ENCODE results near the gene PLPP4.

Gene PLPP4

DNA sequence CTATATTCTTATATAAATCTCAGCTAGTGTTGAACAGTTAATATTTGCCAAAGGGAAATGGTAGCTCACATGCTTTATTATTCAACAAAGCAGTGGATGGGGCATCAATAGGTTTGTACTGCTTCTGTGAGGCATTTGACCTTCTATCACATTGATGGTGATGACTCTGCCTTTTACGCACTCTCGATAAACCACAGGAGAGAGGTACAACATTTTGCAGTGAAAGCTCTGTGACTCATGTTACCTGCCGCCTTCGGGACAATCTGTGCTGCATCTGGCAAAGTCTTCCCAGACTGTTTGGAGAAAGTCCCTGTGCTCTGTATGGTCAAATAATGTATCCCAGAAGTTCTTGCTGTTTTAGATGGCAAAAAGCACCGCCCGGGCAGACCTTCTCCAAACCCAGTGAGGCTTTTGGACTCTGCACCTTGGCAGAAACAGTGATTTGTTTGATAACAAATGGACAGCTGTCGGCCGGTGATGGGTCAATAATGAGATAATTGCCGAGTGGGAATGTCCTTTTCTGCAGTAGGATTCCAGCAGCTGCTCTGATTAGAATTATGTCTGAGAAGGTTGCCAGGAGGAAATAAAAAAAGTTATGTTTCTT, 61.0 kb downstream of the PLPP4 start:
- no peak for DNase-seq (ENCODE audit: low spot score)

DNA sequence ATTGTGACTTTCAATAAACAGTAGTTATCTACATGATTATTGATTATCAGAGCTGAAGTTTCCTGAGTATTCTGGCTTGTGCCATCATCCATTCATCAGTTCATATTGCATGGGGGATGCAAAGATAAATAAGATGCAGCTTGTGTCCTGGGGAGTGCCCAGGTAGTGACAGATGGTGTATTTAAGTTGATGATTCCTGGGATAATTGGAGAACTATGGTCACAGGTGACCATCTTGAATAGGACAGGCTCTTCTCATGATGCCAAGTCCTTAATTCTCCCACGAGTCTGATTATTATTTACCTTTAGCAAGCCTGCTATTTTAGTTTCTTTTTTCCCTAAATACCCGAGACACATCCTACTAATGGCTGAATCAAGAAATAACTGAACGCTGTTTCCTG, 64.9 kb downstream of the PLPP4 start:
- DNase-seq (ENCODE audit: low spot score): no peak

DNA sequence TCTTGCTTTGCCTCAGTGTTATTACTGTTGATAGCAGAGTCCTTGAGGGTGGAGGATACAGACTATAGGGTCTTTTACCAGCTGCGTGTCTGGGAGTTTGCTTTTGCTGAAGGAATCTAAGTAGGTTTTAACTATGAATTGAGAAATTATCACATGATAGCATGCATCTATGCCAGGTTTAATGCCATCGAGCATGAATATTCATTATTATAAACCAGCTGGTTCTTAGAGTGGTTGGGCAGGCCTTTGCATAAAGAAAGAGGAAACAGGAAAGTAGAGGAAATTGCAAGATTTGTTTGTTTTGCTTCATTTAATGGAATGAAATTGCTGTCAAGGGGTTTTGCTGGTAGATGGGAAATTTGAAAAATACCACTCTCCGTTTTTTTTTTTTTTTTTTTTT, 70.7 kb downstream of the PLPP4 start:
- DNase-seq (ENCODE audit: low spot score): no peak

DNA sequence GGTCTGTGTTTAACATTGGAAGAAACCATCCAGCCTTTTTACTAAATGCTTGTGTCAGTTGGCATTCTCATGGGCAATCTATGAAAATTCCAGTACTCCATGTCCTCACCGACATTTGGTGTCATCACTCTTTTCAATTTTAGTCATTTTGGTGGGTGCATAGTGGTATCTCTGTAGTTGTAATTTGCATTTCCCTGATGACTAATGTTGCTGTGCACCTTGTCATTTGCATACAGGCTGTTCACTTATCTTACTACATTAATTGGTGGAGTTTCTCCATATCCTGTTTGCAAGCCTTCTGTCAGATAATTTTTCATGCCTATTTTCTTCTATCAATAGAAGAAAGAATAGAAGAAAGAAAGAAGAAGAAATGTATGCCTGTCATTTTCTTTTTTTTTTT, 73.7 kb downstream of the PLPP4 start:
- DNase-seq (ENCODE audit: low spot score): no peak

DNA sequence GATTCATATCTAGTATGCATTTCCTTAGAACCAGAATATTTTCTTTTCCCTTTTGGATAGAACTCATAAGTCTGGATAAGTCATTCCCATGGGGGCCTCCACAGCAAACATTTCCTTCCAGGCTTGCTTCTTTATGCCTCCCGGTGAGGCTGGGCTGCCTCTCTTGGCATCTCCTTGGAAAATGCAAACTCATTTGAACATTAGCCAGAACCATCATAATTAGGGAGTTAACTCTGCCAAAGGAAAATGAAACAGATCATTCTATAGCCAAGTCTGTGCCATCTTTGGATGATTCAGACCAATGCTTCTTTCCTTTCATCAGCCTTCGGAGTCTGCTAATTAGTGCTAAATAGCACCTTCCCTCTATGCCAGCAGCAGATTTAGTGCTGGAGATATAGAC, 81.1 kb downstream of the PLPP4 start:
- no peak for DNase-seq (ENCODE audit: low spot score)

DNA sequence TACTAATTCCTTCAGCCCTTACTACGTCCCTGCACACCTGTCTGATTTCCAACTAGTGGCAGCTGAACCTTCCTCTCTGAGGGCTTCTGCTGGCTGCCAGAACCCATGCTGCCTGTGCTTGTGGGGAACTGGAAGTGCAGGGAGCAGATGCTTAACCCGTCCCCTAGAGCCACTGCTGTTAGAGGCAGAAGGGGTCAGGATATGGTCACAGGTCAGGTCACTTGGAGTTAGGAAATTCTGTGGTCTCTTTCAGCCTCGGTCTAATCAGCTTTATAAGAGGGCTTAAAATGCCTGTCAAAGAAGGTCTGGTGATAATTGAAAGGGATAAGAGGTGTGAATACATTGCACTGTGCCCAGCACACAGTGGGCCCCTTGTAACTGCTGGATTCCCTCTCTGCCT, 82.0 kb downstream of the PLPP4 start:
- no peak for DNase-seq (ENCODE audit: low spot score)

DNA sequence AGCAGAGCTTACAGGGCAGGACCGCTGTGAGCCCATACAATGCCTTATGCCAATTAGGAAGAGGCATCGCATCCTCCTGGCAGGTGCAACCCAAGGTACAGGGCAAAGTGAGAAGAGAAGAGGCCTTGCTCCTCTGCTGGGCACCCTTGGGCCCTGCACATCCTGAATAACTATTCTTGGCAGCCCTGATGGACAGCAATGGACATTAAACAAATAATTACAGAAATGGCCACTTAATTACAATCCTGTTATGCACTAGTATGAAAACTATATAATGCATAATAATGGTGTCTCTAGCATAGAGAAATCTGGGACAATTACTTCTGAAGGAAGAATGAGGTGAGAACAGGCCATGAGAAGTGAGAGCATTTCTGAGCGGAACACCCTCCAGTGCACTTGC, 83.5 kb downstream of the PLPP4 start:
- DNase-seq (ENCODE audit: low spot score): no peak

DNA sequence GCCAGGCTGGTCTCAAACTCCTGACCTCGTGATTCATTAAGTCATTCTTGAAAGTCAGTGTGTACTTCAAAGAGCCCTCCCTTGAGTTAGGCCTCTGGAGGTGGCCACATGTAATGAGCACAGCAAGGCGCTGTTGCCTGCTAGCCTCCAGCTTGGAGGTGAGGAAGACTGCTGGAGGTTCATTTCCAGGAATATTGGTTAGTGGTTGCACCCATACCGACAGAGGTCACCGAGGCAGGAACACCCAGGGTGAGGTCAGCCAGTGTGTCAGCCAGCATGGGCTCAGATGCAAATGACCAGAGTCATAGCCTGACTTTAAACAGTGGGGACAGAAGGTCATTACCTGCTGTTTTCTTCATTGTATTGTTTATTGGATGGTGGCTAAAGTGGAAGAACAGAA, 85.0 kb downstream of the PLPP4 start:
- no peak for DNase-seq (ENCODE audit: low spot score)

DNA sequence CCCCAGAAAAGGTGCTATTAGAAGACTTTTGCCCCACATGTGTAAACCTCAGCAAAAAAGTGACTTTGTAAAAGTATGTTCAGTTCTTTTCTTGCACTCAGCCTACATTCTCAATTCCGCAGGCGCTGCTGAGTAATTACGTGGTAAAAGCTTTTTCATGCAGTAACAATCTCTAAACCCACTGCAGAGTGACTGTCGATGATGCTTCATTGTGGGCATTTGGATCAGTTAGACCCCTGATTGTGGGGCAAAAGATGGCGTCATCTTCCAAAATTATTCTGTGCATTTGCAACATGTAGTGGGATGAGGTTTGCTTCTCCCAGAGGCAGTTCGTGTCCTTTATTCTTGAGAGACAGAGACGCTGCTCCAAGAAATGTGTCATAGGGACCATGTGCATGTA, 85.6 kb downstream of the PLPP4 start:
- no peak for DNase-seq (ENCODE audit: low spot score)

DNA sequence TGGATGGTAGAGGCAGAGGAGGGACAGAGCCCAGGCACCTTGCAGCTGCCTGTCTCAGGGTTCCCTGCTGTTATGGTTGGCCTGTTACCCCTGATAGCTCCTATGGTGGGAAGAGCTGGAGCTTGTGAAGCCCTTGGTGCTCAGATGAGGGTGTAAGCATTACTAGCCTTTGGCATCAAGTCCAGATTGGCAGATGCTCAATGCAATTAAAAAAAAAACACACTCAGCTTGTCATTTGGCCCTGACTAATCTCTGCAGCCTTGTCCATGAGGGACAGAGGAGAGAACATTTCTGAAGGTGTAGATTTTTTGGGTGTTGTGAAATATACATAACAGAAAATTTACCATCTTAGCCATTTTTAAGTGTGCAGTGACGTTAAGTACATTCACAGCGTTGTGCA, 86.3 kb downstream of the PLPP4 start:
- DNase-seq (ENCODE audit: low spot score): no peak

DNA sequence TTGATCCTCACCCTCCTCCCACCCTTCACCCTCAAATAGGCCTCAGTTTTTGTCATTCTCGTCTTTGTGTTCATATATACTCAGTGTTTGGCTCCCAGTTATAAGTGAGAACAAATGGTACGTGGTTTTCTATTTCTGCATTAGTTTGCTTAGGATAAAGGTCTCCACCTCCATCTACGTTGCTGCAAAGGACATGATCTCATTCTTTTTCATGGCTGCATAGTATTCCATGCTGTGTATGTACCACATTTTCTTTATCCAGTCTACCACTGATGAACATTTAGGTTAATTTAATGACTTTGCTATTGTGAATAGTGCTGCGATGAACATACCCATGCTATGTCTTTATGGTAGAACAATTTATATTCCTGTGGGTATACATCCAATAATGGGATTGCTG, 91.2 kb downstream of the PLPP4 start:
- no peak for DNase-seq (ENCODE audit: low spot score)

DNA sequence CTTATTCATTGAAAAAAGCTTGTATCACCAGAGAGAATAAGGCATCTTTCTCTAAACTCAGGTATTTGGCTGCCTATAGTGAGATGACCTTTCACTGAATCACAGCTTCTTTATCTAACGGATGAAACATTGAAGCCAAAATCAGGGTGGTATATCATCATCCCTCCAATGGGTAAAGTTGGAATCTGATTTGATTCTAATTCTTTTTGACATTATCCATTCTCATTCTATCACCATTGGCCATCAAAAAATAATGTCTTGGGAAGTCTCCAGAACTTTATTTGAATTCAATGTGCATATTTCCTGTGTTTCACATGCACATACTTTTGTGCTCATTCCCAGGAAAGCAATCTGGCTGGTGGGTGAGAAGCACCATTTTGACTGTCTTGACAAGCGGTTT, 95.2 kb downstream of the PLPP4 start:
- DNase-seq (ENCODE audit: low spot score): no peak

DNA sequence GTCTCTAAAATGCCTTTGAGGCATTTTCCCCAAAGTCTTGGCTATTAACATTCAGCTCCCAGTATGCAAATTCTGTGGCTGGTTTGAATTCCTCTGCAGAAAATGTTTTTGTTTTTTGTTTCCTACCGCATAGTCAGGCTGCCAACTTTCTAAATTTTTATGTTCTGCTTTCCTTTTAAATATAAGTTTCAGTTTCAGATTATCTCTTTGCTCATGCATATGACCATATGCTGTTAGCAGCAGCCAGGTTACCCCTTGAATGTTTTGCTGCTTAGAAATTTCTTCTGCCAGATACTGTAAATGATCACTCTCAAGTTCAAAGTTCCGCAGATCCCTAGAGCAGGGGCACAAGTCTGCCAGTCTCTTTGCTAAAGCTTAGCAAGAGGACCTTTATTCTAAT, 96.9 kb downstream of the PLPP4 start:
- no peak for DNase-seq (ENCODE audit: low spot score)

DNA sequence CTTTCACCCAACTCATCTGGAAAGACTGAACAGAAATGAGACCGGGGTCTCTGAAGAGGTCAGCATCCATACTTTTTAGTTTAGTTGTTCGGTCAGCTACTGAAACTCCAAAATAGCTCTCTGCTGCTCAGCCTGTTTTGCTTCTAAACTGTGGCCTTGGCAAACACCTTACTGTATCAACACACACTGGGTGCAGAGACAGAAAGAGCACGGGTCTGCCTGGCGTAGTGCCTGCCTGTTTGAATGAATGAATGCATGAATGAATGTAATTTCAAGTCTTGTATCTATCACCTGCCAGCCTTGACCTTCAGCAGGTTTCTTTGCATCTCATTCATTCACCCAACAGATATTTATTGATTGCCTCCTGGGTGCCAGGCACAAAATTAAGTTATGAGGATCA, 98.4 kb downstream of the PLPP4 start:
- DNase-seq (ENCODE audit: low spot score): no peak

DNA sequence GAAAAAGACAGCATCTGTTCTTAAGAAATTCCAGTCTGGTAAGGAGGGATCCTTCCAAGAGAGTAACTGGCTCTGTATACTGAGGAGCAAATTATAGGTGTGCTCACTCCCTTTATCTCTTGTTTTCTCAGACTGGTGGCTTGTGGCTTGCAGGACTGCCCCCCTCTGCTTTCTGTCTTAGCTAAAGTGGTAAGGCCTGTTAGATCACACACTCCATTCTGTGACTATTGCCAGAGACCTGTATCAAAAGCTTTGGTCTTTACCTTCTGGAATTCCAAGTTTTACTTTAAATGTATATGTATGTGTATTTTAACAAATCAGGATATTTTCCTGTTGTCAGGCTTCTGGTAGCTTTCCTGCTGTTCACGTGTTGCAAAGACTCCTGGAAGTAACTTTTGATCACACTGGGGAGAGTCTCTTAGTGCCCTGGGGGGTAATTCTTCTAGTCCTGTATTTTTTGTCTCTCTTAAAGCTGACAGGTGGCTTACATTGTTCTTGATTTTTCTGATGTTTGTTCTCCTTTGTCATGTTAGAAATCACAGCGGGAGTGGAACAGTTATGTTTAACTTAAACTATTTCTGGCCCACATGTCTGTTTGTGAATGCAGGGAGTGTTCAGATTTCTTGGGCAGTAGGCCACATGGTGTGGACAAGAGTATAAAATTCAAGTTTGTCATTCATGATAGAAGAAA, 99.0 kb downstream of the PLPP4 start:
- no peak for DNase-seq (ENCODE audit: low spot score)

DNA sequence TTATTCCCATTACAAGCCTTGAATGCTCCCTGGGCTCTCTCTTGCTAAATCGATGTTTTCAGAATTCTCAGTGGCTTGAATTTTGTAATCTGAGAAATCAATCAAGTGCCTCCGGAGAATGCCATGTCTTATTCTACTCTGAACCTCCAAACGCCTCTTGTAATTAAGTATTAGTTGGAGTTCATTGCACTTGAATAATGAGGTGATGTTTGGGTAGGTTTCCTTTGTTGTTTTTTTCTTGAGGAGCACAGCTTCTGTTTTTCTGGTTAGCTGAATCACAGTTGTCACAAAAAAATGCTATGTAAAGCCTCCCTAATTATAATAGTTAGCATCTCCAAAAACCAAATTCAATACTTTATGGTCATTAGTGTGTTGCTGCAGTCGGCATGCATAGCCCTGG, 100.3 kb downstream of the PLPP4 start:
- DNase-seq (ENCODE audit: low spot score): no peak

DNA sequence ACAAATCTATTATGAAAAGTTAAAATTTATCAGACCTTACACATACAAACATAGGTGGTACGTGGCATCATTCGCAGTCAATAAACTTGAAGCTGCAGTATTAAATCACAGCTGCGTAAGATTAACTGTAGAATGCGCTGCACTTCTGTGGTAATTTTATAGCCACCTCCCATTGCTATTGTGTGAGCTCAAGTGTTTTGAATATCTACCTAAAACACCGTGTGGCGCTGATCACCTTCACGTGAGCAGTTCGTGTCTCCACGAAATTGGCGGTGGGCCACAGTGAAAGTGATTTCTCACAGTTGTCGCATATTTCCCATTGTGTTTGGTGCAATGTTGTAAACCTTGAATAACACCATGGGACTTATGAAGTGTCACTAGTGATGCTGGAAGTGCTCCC, 102.8 kb downstream of the PLPP4 start:
- DNase-seq (ENCODE audit: low spot score): no peak

DNA sequence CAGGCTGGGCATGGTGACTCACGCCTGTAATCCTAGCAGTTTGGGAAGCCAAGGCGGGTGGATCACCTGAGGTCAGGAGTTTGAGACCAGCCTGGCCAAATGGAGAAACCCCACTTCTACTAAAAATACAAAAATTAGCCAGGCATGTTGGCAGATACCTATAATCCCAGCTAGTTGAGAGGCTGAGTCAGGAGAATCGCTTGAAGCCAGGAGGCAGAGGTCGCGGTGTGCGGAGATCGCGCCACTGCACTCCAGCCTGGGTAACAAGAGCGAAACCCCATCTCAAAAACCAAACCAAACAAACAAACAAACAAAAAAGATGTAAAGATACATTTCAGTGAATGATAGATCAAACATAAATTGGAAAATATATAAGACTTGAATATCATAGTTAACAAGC, 105.9 kb downstream of the PLPP4 start:
- no peak for DNase-seq (ENCODE audit: low spot score)

DNA sequence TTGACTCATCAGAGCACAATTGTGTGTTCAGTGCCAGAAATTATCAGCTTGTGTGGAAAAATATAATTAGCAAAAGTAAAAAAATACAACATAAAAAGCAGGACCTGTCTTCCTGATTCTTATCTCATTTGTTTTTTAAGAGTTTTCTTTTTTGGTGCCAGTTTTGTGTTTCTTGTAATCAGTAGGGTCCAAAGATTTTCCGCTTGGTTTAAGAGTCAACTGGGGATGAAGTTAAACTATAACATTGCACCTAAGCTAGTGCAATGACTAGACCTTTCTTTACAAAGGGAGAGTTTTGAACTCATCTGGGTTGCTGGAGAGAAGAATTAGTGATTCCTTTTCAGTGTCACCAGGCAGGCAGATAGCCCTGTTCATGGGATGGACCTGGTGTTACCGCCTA, 113.4 kb downstream of the PLPP4 start:
- DNase-seq (ENCODE audit: low spot score): no peak

DNA sequence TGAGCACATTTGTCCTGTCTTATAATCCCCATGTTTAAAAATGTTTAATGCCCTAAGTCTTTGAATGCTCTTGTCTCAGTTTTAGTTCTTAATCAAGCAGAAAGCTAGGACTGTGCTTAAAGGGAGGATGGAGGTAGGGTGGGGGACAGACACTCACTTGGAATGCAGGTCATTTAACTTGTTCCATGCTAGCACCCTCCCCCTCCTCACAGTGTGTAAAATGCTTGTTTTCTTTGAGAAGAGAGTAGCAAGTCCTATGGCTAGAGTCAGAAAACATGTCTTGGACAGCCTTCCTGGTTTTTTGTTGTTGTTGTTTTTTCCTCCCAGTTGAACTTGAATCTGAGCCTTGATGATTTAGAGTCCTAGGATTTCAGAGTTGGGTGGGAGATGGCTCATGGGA, 114.2 kb downstream of the PLPP4 start:
- no peak for DNase-seq (ENCODE audit: low spot score)

DNA sequence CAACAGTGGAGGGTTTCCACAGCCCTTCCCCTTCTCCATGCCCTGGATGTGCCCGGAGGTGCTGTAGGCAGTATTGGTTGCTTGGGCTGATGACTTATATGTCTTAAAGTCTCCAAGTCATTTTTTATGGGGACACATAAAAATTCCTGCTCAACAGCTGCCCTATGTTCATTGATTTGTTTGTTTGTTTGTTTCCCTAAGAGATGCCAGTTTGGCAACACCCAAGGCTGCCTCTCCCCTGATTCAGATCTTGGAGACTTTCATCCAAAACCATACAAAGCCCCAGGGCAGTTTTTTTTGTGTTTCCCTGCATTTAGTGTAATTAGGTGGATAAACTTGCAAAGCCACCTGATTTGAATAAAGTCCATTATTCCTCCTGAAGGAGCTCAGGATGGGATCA, 115.3 kb downstream of the PLPP4 start:
- no peak for DNase-seq (ENCODE audit: low spot score)

DNA sequence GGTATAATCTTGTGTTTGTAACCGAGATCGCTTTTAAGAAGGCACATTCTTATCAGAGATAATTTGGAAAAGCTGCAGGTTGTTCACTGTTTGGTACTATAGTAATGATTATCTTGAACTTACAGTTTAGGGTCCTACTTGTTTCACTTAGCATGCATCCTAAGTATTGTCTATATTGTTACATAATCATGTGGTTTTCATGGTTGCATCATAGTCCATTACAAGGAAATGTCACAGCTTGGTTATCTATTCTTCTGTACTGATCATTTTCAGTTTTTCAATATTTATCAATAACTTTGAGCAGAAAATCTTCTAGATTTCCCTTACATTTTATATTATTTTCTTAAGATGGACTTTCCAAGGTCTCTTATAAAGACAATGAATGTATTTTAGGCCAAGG, 116.3 kb downstream of the PLPP4 start:
- DNase-seq (ENCODE audit: low spot score): no peak

DNA sequence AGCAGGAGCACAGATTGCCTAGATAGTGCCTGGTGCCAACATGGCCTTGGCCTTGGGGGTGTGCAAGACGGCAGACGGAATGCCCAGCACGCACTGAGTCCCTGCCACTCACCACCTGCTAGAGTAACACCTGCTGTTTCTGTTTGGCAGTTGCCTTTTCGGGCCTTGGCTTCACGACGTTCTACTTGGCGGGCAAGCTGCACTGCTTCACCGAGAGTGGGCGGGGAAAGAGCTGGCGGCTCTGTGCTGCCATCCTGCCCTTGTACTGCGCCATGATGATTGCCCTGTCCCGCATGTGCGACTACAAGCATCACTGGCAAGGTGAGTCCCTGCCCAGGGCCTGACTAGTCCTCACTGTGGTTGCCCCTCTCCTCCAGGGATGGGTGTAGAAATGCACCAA, 118.0 kb downstream of the PLPP4 start:
- no peak for DNase-seq (ENCODE audit: low spot score)

DNA sequence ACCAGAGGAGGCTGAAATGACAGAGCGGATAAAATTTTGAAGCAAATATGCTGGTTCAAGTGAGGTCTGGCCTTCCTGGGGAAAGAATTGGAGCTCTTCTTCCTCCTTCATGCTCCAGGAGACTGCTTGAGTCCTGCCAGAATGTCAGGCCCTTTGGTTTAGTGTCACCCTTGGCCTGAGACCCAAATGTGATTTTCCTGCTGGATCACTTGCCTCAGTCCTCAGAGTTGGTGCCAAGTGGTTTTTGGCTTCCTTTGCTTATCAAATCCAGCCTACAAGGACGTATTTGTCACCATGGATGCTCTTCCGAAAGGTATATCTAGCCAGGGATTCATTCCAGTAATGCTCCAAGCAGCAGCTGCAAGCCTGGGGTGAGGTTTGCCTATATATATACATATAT, 118.4 kb downstream of the PLPP4 start:
- no peak for DNase-seq (ENCODE audit: low spot score)

DNA sequence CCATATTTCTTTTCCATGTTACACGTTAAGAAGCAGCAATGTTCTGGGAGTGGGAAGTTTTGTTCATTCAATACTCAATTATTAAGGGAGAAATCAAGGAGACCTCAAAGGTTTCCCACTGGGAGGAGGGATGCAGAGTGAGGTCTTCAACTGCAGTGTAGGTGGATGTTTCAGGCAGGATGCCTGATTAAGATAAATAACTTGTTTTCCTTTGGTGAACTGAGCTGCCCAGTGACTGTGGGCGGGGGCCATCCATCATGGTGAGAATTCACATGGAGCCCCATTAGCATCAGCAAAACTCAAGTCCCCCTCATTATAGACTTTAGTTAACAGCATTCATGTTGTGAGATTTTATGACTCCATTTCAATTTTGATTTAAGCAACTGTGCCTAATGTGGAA, 121.1 kb downstream of the PLPP4 start:
- DNase-seq (ENCODE audit: low spot score): no peak

Measured in hepatic stellate cell (primary cell).